Spleen (tissue), 7 donors: ENCODE results near the gene AVPR2.

Experiments used
- POLR2A ChIP-seq, 3 donors: fragments of 450-650 bp; IDR thresholded peaks; one replicate each; pipeline ENCODE4 v1.5.1; 2017; ENCODE audit warnings: antibody characterized with exemption in 3 of 3, mild to moderate bottlenecking in 1 of 3
- POLR2AphosphoS5 ChIP-seq, 3 donors: sonication (generic); formaldehyde crosslinking; IDR thresholded peaks; one replicate each; pipeline ENCODE4 v1.5.1; 2017; ENCODE audit warnings: antibody characterized with exemption in 3 of 3
- TF ChIP-seq, protein P1 (sequence below), 11 experiments: fragments of 200-600 bp in 7 of 11; fragments of 450-650 bp in 4 of 11; sonication (generic) in 4 of 11; IDR thresholded peaks in 8 of 11; conservative IDR thresholded peaks in 3 of 11; 1 replicate in 7 of 11; 2 replicates in 4 of 11; pipeline versions ENCODE4 v1.4.0 to v1.8.0; 2016 to 2021; ENCODE audit warnings: antibody characterized with exemption in 11 of 11, inconsistent platforms in 4 of 11, mild to moderate bottlenecking in 1 of 11
- donor health status: DM: no; HTN: no; CAD: no; lungs with moderate emphysema.
- donor health status: DM: no; HTN: no; CAD: no.
- donor health status: DM: no; HTN: no; CAD: no.

DNA sequence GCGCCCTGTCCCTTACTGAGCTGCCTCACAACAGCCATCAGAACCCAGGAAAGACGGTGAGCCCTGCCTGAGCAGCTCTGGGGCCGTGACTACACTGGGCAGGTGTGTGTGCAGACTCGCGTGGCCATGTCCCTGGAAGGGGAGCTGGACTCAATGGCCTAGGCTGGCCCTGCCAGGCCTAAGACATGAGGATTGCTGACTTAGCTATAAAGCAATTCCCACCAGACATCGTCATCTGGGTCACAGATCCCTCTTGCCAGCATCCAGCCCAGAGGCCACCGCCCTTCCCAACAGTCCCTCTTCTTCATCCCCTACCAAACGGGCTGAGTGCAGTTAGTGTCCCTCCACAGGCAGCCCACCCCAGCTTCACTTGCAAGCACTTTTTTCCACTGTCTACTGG lies 26.7 kb downstream of the AVPR2 start:
- TF ChIP-seq, protein P1, sequence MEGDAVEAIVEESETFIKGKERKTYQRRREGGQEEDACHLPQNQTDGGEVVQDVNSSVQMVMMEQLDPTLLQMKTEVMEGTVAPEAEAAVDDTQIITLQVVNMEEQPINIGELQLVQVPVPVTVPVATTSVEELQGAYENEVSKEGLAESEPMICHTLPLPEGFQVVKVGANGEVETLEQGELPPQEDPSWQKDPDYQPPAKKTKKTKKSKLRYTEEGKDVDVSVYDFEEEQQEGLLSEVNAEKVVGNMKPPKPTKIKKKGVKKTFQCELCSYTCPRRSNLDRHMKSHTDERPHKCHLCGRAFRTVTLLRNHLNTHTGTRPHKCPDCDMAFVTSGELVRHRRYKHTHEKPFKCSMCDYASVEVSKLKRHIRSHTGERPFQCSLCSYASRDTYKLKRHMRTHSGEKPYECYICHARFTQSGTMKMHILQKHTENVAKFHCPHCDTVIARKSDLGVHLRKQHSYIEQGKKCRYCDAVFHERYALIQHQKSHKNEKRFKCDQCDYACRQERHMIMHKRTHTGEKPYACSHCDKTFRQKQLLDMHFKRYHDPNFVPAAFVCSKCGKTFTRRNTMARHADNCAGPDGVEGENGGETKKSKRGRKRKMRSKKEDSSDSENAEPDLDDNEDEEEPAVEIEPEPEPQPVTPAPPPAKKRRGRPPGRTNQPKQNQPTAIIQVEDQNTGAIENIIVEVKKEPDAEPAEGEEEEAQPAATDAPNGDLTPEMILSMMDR (IDR thresholded peaks at IDR 0.05 in 8 of 11, conservative IDR thresholded peaks at IDR 0.05 in 3 of 11): no peak
- TF ChIP-seq POLR2AphosphoS5 (IDR thresholded peaks at IDR 0.05) (no peak), POLR2A (IDR thresholded peaks at IDR 0.05) (no peak)
